ENCODE measurements around the gene DAPK2. TPM values are rescaled to one million over a fixed set of nuclear protein-coding genes. Genes with fewer than 3 reads are reported as not detected.
"Not testable (repeated sequence)": the region's sequence is repeated elsewhere in the genome, so short reads cannot be mapped to it uniquely, and the experiment has no call there.

Gene DAPK2
- total RNA-seq, 1 donor from 2014 or later = 43.4 TPM

- no peak for ATAC-seq
- no peak for DNase-seq
- intact Hi-C loops (cut with micrococcal nuclease) = no loop called here
Observed at GRCh38 chr15:64060716-64061115, 14.4 kb upstream of the DAPK2 start.

- DNase-seq; intact Hi-C loops (cut with micrococcal nuclease); ATAC-seq: not testable (repeated sequence)
Observed at GRCh38 chr15:64059104-64059503, 12.8 kb upstream of the DAPK2 start.

- intact Hi-C loops (cut with micrococcal nuclease) = no loop called here
- ATAC-seq = no peak
Observed at GRCh38 chr15:64058279-64058678, 12.0 kb upstream of the DAPK2 start.

DNA sequence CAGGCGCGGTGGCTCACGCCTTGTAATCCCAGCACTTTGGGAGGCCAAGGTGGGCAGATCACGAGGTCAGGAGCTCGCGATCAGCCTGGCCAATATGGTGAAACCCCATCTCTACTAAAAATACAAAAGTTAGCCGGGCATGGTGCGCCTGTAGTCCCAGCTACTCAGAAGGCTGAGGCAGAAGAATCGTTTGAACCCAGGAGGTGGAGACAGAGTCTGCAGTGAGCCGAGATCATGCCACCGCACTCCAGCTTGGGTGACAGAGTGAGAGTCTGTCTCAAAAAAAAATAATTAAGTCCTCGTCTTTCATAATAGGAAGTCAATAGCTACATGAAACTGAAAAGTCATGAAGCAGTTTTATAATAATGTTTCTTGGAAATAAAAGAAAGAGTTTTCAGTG lies 7.4 kb upstream of the DAPK2 start:
- DNase-seq; ATAC-seq; intact Hi-C loops (cut with micrococcal nuclease): not testable (repeated sequence)

More at GRCh38 chr15:64058279-64058678, 12.0 kb upstream of the DAPK2 start:
- no peak for DNase-seq

DNA sequence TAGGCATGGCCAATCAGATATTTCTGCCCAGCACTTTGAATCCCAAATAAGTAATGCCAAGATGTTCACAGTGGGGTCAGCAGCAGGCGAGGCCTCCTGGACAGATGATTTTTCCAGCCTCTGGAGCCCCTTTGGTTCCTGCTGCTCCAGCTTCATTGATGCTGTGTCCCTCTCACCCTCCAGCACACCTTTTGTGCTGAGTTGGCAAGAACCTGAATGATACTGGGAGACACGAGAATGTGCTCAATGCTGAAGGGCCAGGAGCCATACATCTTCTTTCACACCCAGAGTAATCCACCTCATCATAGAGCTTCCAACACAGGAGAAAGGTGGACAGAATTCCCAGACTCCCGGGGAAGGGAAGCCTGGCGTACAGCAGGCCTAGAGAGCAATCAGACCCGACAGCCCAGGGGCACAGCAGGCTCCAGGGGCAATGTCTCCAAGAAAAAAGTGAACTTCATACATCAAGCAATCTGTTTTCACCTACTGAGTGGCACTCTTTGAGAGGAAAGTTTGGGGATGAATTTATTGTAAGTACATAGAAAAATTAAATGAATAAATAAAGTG lies 6.7 kb upstream of the DAPK2 start:
- no peak for ATAC-seq
- DNase-seq = no peak

DNA sequence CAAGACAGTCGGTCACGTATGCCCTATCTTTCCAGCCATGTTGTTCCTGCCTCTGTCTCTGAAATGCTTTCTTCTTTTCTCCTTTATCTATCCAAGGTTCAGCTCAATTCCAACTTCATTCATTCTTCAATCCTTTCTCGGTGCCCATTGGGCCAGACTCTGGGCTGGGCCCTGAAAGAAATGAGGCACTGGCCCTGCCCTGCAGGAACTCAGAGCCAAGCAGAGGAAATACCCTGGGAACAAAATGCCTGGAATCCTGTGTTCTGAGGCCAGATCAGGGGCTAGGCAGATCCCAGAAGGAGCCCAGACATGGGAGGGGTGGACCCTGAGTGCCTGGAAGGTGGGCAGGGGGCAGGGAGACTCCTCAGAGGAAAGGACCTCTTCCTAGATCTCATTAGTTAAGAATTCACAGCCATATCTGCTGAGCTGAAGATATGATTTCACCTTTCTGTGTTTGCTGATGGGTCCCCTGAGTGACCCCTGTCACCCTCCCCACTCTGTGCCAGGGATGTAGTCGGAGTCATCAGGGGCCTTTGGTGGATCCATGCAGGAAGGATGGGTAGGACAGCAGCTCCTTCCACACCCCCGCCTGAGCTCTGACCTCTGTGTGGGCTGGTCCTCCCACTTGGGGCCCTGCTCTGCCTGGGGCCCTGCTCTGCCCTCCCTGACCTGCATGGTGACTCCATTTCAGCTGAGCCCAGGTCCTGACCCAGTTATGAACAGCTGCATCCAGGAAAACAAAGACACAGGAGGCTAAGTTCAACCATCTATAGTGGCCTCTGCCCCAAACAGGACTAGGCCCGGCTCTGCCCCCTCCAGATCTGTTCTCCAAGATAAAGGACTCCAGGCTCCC lies 5.3 kb upstream of the DAPK2 start:
- ATAC-seq (no peak), DNase-seq (no peak)
- intact Hi-C loops (cut with micrococcal nuclease) = no loop called here

More for the DNA sequence above, 6.7 kb upstream of the DAPK2 start:
- intact Hi-C loops (cut with micrococcal nuclease) = no loop called here

DNA sequence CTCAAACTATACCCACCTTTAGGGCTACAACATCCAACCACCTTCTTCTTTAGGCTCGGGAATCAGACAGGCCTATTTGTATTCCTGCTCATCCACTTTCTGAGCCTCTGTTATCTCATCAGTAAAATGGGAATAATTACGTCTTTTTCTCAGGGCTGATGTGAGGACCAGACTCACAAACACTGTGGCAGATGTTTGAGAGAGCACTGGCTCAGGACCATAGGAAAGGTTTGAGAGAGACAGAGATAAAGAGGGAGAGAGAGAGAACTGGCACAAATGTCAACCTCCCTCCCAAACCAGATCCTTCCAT lies 4.8 kb upstream of the DAPK2 start:
- intact Hi-C loops (cut with micrococcal nuclease) = no loop called here
- ATAC-seq (no peak), DNase-seq (no peak)

- intact Hi-C loops (cut with micrococcal nuclease) = no loop called here
- no peak for ATAC-seq
- no peak for DNase-seq
Observed at GRCh38 chr15:64050281-64051092, 4.2 kb upstream of the DAPK2 start.

DNA sequence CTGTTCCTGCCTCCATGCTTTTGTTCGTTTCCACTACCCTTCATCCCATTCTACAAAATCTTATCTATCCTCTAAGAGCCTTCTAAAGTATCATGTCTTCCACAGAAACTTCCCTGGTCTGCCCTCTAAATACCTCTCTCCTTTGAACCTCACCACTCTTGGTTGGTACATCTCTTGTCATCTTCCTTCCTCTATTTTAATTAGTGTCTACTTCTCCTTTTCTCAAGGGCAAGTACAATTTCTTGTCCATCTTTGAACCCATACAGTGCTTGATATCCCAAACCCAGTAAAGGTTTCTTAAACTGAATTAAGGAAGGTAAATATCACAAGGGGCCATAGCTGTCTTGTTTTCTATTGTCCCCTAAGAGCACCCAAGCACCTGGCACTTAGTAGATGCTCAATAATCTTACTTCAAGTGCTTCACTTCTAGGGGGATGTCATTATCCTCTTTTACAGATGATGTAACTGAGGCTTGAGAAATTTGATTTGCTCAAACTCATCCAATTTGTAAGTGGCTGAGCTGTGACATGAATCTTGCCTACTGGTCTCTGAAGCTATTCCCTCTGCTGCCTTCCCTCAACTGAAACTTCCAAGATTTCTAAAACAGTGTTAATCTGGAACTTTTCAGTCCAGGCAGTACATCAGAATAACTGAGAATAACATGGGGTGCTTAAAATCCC lies 2.6 kb upstream of the DAPK2 start:
- DNase-seq (no peak), ATAC-seq (no peak)
- intact Hi-C loops (cut with micrococcal nuclease) = loop anchor here (10.0 kb wide), 1 partner anchor 74 kb away; no protein-coding TSS in a partner anchor

DNA sequence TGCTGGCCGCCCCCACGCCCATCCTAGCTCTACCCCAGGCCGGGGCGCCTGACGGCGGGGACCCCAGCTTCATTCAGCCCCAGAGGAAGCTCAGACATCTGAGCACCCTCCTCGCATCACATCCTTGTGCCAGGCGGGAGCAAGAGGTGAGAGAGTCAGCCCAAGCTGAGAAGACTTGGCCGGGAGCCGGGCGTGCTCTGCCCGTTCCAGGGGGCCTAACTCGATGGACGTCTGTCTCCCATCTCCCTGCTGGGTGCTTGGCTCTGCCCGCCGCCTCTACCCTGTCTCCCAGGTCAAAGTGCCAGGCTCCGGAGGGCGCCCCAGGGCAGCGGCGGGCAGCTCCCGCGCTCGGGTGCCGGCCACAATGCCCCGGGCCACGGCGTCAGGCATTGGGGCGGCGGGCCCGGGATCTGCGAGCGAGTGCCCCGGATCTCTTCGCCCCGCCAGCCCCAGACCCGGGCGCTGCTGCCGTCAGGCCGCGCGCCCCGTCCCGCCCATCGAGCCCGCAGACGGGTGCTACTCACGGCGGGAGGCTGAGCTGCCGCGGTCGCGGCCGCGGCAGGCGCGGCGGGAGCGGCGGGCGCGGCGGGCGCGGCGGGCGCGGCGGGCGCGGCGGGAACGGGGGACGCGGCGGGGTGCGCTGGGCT lies 388 bp downstream of the DAPK2 start:
- DNase-seq = peak; percentile 73
- intact Hi-C loops (cut with micrococcal nuclease) = loop anchor here (10.0 kb wide), 1 partner anchor 71 kb away; no protein-coding TSS in a partner anchor
- ATAC-seq = peak; percentile 46

DNA sequence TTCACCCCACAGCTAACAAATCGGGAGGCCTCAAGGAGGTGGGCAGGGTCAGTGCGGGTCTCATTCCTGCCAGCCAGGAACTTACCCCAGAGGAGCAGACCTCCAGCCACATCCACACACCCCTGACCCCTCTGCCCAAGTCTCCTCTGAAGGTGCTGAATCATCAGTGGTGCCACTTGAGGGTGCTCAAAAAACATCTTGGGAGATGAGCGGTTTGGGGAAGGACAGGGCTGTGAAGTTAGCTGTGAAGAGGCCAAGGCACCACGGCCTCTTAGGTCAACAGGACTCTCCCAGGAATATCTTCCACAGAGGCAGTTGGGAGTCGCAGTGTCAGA lies 1.2 kb downstream of the DAPK2 start:
- ATAC-seq (peak; percentile 4), DNase-seq (no peak)
- intact Hi-C loops (cut with micrococcal nuclease) = loop anchor here (10.0 kb wide), 1 partner anchor 70 kb away; no protein-coding TSS in a partner anchor

DNA sequence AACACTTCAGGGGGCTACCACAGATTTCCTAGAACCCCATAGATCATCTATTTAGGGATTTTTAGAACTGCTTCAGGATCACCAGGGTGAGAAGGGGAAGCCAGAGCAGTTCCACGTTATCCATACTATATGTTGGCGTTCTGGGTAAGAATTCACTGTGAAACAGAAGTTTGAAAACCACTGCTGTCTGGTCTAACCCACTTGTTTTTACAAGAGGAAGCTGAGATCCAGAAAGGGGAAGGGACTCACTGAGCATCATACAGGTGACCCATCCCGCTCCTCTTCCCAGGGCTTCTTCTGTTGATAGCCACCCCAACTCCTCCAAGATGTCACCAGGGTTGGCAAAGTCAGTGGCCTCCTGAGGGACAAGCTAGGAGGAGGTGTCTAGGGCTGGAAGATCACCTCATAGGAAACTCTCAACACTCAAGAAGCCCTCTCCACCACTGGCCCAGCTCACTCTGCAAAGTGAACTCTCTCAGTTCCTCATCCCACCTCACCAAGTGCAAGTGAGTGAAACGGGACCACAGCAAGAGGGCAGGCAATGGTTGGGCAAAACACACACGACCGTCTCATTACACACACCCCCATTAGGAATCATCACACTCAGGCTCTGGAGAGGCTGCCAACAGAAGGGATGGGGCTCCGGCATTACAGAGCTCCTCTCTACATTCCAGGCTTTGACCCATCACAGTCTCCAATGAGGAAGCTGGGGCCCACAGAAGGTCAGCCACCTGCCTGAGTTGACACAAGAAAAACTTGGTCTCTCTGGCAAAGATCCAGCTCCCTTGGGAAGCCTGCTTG lies 1.8 kb downstream of the DAPK2 start:
- intact Hi-C loops (cut with micrococcal nuclease) = loop anchor here (10.0 kb wide), 1 partner anchor 70 kb away; no protein-coding TSS in a partner anchor
- no peak for DNase-seq
- peak; percentile 4 for ATAC-seq

DNA sequence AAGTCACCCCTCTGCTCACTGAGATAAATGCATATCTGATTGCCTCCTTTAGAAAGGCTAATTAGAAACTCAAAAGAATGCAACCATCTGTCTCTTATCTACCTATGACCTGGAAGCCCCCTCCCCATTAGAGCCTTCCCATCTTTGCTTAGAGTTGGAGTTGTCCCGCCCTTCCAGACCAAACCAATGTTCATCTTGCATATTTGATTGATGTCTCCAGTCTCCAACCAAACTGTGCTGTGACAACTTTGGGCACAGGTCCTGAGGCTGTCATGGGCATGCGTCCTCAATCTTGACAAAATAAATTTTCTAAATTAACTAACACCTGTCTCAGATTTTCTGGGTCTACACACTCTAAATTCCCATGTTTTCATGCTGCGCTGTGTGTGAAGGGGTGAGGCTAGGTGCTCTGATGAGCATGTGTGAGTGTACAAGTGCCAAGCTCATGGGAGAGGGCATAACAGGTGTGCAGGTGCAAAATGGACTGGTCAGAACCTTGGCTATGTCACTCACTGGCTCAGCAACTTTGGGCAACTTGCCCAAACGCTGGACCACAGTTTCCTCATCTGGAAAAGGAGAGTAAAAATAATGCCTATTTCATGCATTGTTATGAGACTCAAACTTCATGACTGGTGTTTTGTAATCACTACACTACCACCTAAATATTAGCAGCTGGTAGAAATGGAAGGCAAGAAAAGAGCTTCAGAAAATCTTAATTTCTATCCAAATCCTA lies 7.2 kb downstream of the DAPK2 start:
- DNase-seq (no peak), ATAC-seq (no peak)
- intact Hi-C loops (cut with micrococcal nuclease) = no loop called here

DNA sequence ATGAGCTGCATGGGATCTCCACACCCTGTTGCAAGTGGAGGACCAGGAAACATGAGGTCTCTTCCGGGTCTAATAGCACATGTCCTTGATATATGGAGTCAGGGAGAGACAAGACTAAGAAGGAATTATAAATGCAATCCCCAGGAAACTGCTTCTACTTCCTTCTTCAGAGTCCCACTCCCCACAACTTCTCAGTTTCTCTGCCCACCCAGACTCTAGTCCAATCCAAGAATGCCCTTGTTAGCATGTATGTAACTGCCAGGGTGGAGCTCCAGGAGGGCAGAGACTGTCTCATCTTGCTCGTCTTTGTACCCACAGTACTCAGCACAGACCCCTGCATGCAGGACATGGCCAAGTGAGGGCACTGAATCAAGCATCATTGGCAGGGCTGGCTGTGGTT lies 8.3 kb downstream of the DAPK2 start:
- intact Hi-C loops (cut with micrococcal nuclease) = no loop called here
- DNase-seq = no peak
- ATAC-seq = no peak

DNA sequence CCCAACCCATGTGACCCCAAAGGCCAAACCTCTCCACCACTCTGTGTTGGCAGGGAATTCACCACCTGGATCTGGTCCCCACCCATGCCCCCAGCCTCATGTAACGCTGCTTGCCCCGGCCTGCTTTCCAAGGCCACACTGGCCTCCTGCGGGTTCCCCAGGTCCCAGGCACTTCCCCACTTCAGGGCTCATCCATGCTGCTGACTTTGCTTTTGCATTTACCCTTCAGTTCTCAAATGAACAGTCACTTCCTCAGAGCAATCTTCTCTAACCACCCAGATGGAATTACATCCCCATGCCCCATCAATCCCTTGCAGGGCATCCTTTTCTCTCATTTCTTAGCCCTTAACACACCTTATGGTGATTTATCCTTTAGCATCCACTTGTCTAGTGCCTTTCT lies 9.2 kb downstream of the DAPK2 start:
- no peak for DNase-seq
- intact Hi-C loops (cut with micrococcal nuclease) = no loop called here
- ATAC-seq = no peak

DNA sequence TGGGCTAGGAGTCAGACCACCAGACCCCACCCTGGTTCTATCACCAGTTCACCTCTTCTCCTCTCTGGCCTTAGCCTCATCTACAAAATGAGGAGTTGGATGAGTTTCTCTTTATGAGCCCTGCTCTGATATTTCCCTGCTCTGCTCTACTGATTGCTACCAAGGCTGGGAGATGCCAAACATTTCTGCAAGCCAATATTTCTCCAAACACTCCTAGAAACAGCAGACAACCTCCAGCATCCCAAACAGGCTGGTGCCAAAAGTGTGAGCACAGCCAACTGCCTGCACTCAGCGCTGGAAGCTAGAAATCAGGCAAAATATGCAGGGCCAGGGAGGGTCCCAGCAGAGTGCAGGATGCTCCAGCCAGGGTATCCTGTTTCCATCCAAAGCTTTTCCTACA lies 10.8 kb downstream of the DAPK2 start:
- ATAC-seq (peak; percentile 49), DNase-seq (no peak)
- intact Hi-C loops (cut with micrococcal nuclease) = no loop called here

GRCh38 chr15:64034519-64034918 lies 11.8 kb downstream of the DAPK2 start:
- intact Hi-C loops (cut with micrococcal nuclease) = no loop called here
- DNase-seq (no peak), ATAC-seq (no peak)

GRCh38 chr15:64032329-64032728 lies 14.0 kb downstream of the DAPK2 start:
- DNase-seq (no peak), ATAC-seq (peak; percentile 64)
- intact Hi-C loops (cut with micrococcal nuclease) = no loop called here

All from left ventricle myocardium superior (tissue), 1 donor.